HG03064 (cell line): ENCODE data around the gene LUM.
A peak's percentile ranks its signal among the peaks of the same experiment; 100 is the strongest.
"Not testable (repeated sequence)": the region's sequence is repeated elsewhere in the genome, so short reads cannot be mapped to it uniquely, and the experiment has no call there.

ENCODE experiments used
- ATAC-seq: cut with Tn5 transposase; IDR thresholded peaks from one replicate; pipeline ENCODE4 v1.9.1; 2021; ENCODE audit warnings: low read depth; ENCODE audit not compliant: unreplicated experiment

Gene LUM

DNA sequence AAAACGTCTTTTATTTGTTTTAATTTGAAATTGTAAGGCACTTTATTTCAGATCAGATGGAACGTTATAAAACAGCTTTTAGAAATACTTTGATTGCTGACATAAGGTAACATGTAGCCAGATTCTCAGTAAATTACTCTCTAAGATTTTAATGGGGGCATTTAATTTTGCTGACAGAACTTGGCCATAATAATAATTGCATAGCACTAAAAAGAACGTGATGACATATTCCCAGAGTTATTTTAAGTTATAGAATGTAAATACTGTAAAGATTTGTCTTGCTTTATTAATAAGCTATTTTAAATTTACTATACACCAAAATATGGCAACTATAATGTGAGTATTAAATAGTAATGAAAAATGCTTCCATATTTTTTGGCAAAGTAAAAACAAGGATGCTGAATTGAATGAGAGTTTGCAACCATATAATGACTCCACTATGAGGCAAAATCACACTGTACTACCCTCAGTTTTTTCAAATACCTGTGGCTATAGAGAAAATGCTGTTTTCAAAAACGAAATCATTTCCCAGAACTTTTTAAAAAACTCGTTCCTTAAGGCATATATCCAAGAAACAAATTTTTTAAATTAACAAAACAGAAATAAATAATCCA lies 876 bp downstream of the LUM start:
- ATAC-seq: no peak

DNA sequence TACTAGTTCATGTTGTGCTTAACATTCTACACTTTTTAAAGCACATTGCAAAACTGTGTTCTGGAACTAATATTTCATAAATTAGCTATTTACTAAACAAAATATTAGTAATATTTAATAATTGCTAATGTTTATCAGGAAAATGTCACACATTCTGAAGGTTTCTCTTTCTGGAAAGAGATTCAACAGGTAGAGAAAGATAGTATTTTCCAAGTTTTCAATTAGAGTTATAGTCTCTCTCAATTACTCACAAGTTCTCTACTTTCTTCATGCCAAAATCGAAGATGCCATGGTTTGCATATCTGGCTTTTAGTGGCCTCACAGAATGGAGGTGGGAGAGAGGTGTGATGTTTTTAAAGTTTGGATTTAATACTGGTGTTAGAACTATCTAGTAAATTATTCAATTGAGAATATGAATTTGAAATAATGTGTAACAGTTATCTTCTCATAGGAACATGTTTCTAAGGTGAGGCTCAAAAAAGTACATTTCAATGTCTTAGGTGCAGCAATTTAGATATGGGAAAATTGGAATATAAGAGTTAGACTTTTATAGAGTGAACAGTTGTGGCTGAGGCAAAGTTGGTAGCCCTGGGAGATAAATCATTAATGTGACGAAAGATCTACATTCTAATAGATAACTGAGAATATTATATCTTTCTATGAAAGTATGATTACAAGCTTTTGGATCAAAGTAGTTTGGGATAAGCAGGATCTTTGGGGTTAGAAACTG lies 1.5 kb downstream of the LUM start:
- no peak for ATAC-seq

DNA sequence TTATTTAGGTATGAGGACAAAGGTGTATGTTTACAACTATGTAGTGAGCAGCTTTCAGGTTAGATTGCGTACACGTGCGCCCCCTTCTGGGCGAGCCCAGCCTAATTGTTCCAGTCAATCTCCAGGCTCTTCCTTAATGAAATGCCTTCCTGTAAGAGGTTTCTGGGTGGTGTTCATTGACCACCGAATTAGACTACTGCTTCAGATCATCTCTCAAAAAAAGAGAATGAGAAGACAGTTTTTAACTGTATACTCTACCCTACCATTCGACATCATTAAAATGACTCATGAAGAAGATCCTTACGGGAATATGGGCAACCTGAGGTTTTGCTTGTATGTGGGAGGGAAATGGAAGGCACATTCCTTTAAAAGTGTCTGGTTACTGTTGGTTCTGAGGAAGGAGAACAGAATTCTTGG lies 2.1 kb downstream of the LUM start:
- peak; percentile 82 for ATAC-seq

DNA sequence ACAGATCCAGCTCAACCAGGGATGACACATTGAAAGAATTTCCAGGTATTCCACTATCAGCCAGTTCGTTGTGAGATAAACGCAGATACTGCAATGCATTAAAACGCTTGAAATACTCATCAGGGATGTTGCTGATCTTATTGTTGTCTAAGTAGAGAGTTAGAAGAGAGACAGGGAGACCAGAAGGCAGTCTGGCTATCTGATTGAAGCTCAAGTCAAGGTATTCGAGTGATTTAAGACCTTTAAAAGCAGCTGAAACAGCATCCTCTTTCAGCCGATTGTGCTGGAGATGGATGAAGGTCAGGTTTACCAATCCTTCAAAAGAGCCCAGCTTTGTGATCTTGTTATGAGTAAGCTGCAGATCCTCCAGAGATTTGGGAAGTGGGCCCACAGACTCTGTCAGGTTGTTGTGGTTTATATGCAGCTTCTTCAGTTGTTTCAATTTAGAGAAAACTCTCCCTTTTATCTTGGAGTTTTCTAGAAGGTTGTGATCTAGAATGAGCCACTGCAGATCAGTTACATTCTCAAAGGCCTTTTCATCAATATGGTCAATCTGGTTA lies 3.0 kb downstream of the LUM start:
- ATAC-seq: no peak

DNA sequence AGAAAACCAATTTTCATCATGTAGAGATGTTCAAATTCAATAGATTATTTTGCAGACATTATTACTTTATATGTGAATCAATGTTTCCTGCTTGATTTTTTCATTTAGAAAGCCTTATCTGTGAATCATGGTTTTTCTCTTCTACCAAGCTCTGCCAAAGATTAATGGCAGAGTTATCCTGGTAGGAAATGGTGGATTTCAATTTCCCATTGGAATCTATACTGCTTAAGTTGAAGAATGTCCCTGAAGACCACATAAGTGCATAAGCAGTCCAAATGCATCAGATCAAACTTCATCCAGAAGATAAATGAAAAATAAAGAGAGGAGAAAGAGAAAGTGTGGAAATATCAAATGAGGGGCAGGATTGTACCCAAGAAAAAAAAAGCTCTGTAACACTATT lies 5.0 kb downstream of the LUM start:
- no peak for ATAC-seq

DNA sequence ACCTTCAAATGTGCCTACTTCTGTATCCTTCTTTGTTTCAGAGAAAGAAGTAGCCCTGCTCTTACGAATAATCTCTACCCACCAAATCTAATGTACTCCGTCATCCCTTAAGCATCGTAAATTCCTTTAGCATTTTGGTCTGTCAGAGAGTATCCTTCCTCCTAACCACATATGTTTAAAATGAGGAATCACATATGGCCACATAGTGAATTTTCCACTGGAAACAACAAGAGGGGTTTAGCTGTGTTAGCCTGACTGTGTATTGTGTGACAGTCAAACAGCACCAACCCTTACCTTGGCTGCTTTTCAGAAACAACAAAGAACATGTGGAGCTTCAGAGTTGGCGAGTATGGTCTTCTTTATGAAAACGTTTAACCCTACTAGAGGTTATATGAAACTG lies 5.5 kb downstream of the LUM start:
- ATAC-seq: no peak

DNA sequence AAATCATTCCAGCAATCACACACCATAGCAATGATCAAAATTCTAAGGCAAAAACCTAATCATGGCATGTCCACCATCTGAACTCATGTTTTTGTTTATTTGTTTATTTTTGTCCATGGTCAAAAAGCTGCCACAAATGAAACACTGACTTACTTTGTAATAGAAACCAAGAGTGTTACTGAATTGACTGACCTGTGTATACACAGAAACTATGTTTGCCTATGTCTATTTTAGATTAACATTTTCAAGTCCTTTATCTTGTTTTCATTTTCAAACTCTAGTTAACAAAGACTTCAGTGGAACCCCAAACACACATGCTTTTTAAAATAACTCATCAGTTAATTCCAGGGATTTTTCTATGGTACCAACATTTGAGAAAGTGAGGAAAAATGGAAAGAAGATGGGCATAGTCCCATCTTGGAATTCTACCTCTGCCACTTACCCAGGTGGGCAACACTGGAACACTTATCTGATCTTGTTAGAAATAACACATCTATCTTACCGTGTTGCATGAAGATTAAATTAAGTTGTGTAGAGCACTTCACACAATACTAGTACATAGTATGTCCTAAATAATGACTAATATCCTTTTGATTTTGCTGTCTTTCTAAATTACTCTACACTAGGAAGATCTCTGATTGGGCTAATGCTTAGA lies 6.4 kb downstream of the LUM start:
- ATAC-seq: no peak

DNA sequence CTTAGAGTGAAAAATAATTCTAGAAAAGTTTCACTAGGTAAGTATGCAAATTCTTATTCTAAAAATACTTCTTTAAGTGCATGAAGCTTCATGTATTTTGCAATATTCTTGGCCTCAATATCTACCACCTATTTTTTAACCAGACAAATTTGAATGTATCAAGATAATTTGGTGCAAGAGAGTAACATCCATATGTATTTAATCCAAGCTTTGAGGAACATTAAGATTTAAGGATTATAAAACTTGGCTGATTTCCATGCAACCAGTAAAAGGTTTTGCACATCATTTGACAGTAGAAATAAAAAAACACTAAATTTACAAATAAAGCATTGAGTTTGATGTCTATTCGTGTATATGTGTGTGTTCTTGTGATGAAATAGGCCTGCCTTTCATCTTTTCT lies 7.7 kb downstream of the LUM start:
- no peak for ATAC-seq

DNA sequence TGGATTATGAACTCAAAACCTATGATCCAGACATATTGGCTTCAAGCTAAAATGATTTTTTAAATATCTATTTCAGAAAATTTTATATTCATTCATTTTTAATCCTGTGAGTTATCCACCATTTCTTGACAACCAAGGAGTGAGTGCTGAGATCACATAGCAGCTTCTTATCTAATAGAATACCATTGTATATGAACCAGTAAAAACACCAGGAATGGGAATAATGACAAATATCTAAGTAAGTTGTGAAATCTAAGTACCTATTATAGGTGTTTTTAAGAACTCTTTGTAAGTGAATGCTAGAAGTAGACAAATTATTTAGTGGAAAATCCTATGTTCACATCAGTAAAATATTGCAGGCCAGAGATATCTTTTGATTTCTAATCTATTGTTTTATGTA lies 8.2 kb downstream of the LUM start:
- ATAC-seq: no peak

DNA sequence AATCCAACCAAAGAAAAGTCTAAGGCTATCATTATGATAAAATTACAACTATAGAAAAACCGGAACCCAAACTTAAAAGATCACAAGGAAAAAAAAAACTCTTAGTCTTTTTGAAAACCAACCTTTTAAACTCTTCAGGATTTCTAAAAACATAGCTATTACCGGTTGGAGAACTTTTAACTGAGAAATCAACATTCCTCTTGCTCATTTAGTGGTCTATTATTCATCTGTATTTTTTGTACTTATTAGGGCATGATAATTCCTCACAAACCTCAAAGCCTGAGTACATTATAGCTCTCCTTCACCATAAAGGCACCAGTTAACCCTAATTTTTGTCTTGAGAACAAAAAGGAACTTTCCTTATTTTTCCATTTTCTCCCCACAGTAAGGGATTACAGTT lies 10.4 kb downstream of the LUM start:
- no peak for ATAC-seq

DNA sequence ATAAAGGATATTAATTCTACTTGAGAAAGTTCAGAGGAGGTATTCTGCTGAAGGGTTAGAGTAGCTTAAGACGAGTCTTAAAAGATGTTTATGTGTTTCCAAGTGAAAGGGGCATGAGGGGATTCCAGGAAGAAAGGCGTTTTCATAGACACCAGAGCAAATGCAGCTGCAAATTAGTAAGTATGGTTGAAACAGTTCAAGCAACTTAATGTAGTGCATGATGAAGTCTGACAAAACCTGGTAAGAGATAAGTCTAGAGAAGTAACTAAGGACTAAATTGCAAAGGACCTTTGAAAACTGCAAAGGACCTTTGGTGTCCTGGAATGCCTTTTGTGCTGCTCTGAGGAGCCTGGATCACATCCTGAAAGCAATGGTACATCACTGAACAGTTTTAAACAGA lies 11.5 kb downstream of the LUM start:
- ATAC-seq: no peak

DNA sequence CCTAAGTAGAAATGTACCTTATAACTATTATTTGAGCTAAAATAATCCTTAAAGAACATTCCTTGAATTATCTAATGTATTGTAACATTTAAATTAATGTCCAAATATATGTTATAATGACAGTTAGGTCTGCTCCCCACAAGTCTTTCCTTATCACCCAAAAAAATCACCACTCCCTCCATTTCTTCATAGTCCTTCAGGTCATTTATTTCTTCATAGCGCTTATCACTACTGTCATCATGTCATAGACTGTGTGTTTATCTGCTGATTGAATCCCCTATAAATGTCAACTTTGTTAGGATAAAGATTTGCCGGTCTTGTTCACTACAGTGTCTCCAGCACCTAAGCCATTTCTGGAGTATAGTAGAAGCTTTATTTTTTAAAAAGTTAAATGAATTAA lies 12.0 kb downstream of the LUM start:
- no peak for ATAC-seq

DNA sequence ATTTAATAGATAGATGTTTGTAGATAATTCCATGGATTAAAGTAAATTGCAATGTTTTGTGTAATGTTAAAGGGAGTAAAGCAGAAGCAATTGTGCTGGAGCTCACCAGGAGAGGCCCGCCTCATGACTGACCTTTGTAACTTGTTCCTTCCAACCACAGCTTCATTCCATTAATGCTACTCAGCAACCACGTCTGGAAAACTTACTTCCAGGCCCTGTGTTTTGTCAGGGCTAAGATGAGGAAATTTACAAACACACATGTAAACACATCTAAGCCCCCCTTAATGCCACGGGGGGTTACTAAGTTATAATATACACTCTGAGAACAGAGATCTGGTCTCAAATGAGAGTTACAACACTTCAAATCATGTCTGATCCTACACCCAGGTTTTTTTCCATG lies 12.4 kb downstream of the LUM start:
- ATAC-seq: no peak

DNA sequence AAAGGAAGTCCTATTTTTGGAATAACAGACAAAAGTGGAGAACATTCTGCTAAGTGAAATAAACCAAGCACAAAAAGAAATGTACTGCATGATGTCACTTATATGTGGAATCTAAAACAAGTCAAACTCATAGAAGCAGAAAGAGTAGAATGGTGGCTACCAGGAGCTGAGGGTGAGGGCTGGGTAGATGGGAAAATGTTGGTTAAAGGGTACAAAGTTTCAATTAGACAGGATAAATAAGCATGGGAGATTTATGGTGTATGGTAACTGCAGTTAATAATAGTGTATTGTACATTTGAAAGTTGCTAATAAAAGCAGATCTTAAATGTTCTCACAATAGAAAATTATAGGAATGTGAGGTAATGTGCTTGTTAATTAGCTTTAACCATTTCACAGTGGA lies 12.8 kb downstream of the LUM start:
- no peak for ATAC-seq

DNA sequence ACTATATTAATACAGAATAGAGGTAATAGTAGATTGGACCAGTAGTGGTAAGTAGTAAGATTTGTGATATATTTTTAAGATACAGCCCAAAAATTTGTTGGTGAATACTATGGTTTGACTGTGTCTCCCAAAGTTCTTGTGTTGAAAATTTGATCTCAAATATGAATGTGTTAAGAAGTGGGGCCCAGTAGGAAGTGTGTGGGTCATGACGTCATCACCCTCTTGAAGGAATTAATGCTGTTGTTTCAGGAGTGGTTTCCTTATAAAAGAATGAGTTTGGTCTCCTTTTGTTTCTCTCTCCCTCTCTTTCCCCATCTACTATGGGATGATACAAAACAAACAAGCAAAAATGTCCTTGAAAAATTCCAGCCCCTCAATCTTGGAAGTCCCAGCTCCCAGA lies 16.3 kb downstream of the LUM start:
- no peak for ATAC-seq

DNA sequence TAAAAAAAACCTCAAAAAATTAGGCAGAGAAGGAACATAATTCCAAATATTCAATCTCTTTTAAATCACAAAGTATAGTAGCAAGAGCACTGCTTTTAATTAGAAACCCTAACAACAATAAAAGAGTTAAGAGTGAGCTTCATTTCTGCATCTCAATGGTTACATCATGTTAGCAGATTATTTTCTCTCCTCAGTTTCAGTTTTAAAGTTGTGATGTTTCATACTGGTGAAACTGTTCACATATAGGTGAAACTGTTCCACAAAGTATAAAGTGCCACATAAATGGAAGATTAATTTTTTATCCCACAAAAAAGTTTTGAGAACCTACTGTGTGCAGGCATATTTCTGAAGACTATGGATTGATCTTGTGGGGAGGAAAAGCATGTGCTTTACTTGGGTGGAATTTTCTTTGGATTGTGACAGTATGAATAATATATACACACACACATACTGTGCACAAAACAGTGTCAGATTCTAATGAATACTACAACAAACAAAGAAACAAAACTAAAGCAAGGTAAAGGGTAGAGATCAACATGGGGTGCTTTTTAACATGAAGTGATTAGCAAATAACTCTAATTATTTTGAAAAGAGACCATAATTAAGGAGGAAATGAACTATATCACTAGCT lies 17.1 kb downstream of the LUM start:
- no peak for ATAC-seq

DNA sequence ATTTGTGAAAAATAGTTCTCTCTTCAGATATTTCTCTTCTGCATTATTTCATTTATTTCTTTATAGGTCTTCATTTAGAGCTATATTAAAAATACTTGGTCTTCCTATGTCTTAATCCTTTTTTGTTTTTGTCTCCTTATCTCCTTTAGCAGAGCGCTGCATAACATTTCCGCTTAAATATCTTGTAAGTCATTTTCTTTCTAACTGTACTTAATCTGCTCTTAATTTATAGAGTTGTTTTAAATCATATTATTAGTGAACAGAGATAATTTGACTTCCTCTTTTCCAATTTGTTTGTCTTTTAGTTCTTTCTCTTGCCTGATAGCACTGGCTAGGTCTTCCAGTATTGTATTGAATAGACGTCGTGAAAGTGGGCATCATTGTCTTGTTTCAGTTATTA lies 18.0 kb downstream of the LUM start:
- ATAC-seq: no peak

DNA sequence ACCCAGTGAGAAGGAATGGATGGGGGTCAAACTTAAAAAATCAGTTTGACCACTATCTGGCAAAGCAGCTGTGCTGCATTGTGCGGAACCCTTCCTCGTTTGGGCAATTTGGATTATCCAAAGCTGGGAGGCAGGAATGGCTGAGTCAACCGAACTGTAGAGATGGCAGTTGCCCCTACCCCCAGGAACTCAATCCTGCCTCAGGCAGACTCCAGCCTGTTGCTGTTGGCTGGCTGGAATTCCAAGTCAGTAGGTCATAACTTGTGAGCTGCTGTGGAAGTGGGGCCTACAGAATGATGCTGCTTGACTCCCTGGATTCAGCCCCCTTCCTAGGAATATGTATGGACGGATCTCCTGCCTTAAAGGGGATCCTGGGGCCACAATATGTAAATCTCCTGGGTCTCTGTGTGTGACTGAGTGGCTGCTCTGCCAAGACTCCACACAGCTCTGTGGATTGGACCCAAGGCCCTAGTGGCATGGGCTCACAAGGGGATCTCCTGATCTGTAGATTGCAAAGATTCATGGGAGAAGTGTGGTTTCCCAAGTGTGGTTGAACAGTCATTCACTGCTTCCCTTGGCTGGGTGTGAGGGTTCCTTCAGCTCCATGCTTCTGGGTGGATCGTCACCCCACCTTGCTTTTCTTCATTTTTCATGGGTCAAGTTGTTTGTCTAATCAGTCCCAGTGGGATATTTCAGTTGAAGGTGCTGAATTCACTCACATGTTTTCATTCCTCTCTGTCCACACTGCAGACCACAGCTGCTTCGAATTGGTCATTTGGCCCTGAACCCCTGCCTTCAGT lies 19.2 kb downstream of the LUM start:
- no peak for ATAC-seq

DNA sequence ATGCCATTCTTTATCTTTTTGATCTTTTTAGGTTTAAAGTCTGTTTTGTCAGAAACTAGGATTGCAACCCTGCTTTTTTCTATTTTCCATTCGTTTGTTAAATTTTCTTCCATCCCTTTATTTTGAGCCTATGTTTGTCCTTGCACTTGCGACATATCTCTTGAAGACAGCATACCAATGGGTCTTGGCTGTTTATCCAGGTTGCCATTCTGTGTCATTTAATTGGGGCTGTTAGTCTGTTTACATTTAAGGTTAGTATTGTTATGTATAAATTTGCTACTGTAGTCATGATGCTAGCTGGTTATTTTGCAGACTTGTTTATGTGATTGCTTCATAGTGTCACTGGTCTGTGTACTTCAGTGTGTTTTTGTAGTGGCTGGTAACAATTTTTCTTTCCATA lies 21.3 kb downstream of the LUM start:
- not testable (repeated sequence) for ATAC-seq

DNA sequence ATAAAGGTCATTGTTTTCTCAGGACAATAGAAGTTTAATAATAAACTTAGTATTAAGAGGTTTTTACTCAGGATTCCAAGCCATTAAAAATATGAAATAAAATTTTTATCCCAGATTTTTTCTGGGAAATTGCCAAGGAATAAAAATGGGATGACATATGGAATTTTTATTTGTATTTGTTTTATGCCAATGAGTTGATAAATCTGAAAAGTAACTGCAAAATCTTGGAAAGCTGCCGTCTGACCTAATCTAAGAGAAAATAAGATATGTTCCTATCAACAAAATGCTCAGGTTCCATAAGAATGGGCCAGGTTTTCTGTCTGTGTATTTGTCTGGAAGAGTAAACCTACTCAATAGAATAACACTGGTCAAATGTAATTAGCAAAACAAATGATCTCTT lies 31.3 kb downstream of the LUM start:
- no peak for ATAC-seq

DNA sequence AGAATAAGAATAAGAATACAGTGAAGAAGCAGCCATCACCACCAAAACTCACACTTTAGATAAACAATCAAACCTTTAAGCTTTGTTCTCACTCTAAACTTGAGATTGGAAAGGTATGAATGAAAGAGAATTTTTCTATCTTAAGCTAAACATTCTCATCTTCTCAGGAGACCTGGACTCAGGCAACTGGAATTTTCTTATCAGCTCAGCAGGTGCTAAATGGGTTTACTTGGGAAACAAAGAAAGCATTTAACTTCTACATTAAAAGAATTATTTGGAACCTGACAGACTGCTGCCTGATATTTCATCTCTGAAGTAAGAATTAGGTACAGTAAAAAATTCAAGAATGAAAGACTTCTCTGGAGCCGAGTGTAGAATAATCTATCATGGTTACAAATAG lies 32.8 kb downstream of the LUM start:
- no peak for ATAC-seq
